ENCODE results near the gene FAHD2B.
"Not testable (repeated sequence)": the region's sequence is repeated elsewhere in the genome, so short reads cannot be mapped to it uniquely, and the experiment has no call there.

Gene FAHD2B, protein sequence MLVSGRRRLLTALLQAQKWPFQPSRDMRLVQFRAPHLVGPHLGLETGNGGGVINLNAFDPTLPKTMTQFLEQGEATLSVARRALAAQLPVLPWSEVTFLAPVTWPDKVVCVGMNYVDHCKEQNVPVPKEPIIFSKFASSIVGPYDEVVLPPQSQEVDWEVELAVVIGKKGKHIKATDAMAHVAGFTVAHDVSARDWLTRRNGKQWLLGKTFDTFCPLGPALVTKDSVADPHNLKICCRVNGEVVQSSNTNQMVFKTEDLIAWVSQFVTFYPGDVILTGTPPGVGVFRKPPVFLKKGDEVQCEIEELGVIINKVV

DNA sequence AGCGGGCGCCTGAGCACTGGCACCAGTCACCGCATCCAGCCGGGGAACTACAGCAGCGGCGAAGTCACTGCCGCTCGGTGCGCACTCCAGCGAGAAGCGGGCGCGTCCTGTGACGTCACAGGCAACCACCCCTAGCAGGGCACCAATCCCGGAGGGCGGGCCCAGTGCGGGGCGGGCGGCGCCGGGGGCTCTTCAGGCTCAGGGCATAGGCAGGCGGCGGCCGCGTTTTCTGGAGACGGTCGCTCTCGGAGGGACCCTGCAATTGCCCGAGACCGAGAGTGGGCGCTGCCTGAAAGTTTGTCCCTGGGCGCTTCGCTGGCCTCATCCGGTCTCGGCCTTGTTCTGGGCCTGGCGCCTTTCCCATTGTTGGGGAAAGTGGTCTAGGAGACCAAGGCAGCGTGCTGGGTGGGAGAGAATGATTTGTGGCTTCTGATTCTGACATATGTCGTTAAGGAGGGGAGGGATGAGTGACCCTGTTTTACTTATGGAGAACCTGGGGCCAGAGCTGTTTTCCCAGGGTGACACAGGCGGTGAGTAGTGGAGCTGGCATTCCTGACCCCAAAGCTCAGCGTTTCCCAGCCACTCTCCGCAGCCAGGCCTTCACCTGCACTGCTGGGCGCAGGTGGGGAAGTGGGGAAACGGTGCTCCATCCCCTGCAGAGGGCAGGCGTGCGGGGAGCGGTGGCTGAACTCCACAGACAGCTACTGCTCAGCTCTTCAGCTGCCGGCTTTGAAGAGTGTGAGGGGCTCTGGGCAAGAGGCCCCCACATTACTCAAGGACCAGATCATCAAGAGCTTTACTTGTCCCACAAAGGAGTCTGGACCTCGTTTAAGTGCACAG is at the start of gene FAHD2B:
Gene FAHD2B (minus strand): TSS at position 111 of the 840 bp plus-strand sequence. CDS start 3,176 bp downstream, outside the sequence.
- DNase-seq: peak in 1 of 2 experiments; percentile 3

DNA sequence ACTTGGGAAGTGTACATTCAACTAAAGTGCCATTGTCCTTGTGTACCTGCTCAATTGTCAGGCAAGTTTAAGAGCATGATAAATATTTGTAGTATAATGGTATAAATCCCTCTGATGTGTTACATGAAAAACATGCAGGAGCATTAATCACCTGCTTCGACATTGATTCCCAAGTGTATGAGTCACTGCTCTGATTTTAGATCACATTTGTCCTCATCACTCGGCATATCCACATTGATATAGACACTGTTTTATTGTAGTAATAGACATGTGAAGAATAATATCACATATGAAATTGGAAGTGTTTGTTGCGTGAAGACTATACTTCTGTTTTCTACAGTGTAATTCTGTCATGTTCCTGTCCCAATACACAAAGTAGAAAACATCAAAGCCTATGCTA is 49.3 kb upstream of the FAHD2B start:
- not testable (repeated sequence) for DNase-seq

DNA sequence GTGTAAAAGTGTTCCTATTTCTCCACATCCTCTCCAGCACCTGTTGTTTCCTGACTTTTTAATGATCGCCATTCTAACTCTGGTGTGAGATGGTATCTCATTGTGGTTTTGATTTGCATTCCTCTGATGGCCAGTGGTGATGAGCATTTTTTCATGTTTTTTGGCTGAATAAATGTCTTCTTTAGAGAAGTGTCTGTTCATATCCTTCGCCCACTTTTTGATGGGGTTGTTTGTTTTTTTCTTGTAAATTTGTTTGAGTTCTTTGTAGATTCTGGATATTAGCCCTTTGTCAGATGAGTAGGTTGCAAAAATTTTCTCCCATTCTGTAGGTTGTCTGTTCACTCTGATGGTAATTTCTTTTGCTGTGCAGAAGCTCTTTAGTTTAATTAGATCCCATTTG is 34.4 kb upstream of the FAHD2B start:
- not testable (repeated sequence) for DNase-seq

DNA sequence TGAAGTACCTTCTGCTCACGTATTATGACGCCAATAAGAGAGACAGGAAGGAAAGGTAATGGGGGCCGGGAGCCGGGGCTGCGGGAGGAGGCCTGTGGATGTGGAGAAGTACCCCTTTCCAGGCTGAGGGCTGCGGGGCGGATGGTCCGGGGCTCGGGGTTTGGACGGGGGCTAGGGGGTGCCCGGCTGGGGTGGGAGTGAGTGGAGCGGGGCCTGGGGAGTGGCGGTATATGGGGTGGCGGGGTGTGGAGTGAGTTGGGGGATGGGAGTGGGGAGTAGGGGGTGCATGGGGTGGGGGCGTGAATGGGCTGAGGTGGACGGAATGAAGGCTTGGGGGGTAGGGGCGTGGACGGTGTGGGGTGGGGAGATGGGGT is 19.2 kb upstream of the FAHD2B start:
- DNase-seq: not testable (repeated sequence)

DNA sequence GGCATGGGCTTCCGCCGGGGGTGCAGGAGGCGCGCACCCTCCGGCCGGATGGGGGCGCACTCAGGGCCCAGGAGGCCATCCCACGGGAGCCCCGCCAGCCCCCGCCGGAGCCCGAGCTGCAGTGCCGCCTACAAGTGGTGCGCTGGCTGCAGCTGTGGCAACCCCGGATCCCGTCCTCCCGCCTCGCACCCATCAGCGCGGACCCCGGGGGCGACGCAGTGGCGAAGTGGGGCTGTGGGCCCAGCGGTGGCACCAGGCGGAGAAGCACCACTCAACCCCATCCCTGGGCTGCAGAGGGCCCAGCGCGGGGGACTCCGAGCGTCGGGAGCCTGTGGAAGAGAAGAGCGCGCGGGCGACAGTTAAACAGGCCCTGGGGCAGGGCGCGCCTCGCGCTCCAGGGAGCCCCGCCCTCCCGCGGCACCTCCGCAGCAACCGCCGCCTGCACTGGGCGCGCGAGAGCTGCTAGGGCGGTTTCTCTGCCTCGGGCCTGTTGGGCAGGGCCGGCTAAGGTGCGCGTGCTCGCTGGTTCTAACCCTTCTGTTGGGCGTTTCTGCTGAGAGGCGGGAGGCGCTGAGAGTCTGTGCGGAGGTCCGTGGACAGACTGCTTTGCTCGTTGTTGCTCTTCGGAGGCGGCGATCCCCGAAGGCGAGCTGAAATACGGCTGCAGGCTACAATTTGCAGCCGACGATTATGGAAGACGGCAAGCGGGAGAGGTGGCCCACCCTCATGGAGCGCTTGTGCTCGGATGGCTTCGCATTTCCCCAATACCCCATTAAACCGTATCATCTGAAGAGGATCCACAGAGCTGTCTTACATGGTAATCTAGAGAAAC is 18.6 kb upstream of the FAHD2B start, which contains the start of gene ANKRD36:
Gene ANKRD36 (plus strand): TSS at position 104 of the 832 bp plus-strand sequence. CDS start 587 bp downstream, at position 691.
- DNase-seq: not testable (repeated sequence)

DNA sequence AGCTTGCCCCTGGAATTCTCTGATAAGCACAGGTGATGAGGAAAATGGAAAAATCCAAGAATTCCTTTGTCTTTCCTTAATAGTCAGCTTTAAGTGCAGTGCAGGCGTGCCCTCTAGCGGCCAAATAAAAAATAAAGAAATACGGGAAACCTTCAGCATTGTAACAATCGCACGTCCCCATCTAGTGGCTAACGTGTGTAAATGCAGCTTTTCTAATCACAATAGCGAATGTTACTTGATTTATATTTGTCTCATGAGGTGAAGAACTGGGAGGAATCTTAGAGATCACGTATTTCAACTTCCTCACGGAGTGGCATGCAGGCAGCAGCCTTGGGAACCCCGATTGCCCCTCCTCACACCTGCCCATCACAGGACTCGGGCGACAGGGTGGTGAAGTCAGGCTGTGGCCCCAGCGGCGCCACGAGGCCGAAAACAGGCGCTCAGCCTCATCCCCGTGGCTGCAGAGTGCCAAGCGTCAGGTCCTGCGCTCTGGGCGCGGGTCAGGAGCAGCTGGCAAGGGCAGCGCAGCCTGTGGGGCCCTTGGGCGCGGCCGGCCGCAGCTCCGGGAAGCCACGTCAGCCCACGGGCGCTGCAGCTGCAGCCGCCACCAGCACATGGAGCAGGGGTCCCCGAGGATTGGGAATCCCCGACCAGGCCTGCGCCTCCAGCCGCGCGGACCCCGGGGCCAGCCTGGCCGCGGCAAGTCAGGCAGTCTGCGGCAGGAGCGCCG is 17.8 kb upstream of the FAHD2B start:
- DNase-seq: not testable (repeated sequence)

DNA sequence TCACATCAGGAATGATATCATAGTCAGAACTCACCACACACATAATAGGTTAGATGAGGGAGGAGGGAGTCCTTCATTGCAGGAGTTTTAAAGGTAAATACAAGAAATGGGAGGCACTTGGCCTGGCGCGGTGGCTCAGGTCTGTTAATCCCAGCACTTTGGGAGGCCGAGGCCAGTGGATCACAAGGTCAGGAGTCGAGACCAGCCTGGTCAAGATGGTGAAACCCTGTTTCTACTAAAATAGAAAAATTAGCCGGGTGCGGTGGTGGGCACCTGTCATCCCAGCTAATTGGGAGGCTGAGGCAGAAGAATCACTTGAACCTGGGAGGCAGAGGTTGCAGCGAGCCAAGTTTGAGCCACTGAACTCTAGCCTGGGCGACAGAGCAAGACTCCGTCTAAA is 16.6 kb upstream of the FAHD2B start:
- not testable (repeated sequence) for DNase-seq

DNA sequence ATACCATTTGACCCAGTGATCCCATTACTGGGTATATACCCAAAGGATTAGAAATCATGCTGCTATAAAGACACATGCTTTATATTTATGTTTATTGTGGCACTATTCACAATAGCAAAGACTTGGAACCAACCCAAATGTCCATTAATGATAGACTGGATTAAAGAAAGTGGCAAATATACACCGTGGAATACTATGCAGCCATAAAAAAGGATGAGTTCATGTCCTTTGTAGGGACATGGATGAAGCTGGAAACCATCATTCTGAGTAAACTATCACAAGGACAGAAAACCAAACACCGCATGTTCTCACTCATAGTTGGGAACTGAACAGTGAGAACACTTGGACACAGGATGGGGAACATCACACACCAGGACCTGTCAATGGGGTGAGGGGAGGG is 12.2 kb upstream of the FAHD2B start:
- not testable (repeated sequence) for DNase-seq

DNA sequence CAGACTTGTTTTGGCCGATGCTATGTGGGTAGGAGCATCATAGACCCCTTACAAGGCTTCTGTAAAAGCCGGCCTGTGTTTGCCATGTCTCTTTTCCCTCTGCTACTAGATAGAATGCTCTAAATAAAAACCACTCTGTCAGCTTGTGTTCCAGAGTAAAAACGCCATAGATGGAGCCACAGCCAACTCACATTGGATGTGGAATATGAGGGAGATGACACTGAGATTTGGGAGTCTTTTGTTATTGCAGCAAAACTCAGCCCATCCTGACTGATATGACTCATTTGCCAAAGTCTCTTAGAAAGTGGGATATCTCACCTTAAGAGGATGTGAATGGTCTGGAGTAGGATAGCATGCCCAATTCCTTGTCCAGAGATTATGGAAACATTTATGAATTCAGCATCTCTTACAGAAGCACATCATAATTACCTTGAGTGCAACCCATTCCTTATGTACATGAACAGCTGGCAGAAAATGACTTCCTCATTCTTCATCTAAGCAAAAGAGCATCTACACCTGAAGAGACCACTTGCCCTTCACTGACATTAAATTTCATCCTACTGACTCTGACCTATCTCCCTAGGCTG is 4.2 kb upstream of the FAHD2B start:
- DNase-seq: not testable (repeated sequence)

DNA sequence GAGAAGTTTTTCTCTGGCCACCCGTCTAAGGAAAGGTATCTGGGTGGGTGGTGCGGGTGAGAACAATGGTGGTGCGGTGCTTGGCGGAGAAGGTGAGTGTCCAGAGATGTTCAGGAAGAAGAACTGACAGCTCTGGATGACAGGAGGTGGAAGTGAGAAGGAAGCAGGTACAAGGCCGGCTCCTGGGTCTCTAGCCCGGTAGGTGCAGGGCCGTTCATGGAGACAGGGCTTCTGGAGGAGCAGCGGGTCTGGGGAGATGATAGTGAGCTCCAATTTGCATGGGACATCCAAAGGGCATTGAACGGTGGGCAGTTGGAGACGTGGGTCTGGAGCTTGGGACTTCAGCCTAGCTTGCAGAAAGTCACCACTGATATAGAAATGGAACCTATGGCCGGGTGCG is 979 bp upstream of the FAHD2B start:
- DNase-seq: no peak

DNA sequence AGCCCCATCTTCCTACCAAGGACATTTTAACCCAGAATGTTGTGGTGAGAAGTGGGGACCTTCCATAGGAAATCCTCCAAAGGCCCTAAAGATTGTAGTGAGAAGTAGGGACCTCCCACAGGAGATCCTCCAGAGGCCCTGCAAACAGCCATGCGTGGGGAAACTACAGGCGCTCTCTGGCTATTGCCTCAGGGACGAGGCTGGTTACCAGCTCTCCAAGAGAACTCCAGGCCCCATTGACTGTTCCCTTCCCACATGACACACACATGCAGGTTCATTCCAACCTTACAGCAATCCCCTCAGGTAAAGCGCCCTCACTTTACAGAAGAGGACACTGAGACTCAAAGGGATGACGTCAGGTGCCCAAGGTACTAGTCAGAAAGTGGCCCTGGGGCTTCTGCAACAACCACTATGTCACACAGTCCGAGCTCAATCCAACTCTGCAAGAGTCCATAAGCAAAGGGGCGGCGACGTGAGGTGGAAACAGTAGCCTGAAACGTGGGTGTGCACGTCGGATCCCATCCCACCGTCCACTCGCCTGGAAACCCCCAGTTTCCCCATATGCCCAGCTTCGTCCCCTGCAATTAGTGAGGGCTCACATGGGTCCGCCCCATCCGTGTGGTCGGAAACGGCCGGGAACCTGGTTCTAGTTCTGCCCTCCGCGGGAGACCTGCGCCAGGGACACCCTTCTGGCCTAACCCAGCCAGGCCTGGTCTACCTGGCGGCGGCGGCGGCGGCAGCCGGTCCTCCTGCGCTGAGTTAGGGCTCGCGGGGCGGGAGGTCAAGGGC is 505 bp downstream of the FAHD2B start:
- DNase-seq: not testable (repeated sequence)

DNA sequence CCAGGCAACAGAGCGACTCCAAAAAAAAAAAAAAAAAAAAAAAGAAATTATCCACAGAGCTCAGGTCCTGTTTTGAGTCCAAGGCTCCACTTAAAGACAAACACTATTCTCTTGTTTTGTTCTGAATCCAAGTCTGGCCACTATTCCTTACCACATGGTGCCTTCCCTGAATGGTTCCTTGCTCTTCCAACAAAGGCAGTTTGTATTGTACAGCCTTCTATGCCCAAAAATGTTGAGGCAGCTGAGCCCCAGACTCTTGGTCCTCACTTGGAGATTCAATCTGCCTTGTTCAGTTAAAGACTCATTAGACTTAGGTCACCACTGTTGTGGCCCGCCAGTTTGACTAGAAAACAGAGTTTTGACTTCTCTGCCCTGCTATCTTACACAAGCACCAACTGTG is 1.7 kb downstream of the FAHD2B start:
- DNase-seq: not testable (repeated sequence)

DNA sequence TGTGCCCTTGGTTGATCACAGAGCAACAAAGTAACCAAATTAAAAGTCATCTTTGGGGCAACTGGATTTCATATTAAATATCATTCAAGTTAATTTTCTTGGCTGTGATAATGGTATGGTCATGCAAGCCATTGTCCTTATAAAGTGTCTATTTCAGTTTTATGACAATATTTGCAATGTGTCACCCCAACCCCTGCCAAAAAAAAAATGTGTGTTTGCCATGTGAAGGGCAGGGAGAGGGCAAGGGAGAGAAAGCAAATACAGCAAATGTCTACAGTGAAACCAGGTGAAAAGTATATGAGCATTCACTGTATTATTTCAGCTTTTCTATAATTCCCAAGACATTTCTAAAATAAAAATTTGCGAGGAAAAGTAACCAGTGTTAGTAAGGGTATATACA is 6.0 kb downstream of the FAHD2B start:
- not testable (repeated sequence) for DNase-seq

DNA sequence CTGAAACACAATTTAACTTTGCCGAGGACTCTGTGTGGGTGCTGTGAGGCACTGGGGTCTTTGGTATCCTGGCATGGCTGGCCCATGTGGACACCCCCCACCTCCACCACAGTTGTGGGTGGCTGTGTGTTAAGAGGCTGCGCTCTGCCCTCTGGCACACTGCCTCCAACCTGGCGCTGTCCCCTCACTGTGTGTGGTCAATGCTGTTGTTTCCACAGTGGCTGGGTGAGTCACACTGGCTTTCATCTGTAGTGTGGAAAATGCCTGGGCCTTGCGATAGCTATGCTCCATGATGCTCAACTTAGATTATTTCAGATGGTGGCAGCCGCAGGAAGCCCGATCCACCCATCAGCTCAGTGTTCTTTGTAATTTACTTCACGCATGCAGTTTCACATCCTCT is 9.6 kb downstream of the FAHD2B start:
- not testable (repeated sequence) for DNase-seq

DNA sequence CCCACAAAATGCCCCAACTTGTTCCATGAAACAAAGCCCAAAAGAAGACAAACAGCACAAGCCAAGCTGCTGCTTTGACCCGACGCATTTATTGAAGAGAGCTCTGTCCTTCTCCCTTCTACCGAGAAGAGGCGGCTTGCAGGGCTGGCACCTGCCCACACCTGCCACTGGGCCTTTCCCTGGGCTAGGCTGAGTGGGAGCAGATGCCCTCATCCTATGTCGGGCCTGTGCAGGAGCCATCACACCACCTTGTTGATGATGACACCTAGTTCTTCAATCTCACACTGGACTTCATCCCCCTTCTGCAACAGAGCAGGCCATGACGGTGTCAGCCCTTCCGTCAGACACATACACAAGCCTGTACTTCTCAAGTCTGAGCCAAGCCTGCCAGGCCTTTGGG is 11.2 kb downstream of the FAHD2B start:
- not testable (repeated sequence) for DNase-seq

DNA sequence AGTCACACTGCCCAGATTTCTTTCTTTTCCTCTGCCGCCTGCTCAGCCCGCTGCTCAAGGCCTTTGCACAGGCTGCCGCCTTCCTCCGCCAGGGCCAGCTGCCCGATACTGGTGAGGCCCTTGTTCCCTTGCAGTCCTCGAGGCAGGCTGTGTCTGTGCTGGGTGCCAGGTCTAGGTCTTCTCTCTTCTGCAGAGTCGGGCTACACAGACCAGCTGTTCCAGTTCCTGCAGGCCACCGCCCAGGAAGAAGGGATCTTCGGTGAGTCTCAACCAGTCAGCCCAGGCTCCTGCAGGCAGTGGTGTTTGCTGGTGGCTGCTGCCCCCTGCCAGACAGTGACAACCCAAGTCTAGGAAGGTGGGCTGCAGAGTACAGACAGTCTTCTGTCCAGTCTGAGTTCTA is 12.5 kb downstream of the FAHD2B start:
- not testable (repeated sequence) for DNase-seq

DNA sequence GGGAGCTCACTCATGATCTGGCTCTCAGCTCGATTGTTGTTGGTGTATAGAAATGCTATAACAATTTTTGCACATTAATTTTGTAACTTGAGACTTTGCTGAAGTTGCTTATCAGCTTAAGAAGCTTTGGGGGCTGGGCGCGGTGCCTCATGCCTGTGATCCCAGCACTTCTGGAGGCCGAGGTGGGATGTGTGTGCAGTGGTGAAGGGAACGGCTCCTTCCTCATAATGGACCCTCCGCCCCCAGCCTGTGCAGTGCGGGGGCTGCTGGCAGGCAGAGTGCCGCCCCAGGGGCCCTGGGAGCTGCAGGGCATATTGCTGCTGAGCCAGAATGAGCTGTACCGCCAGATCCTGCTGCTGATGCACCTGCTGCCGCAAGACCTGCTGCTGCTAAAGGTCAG is 13.8 kb downstream of the FAHD2B start:
- not testable (repeated sequence) for DNase-seq

DNA sequence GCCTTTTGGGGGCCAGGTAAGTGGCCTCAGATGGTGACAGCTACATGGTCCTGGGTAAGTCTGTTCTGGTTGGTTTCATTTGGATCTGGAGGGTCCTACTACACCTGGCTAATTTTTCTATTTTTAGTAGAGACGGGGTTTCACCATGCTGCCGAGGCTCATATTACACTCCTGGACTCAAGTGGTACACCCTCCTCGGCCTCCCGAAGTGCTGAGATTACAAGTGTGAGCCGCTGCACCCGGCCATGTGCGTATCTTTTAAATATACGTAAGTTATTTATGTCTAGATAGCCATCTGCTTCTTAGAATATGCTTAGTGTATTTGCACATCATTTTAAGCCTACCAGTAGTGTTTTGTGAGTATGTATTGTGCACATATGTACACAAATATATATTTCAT is 17.5 kb downstream of the FAHD2B start:
- DNase-seq: peak in 1 of 2 experiments; percentile 30

DNA sequence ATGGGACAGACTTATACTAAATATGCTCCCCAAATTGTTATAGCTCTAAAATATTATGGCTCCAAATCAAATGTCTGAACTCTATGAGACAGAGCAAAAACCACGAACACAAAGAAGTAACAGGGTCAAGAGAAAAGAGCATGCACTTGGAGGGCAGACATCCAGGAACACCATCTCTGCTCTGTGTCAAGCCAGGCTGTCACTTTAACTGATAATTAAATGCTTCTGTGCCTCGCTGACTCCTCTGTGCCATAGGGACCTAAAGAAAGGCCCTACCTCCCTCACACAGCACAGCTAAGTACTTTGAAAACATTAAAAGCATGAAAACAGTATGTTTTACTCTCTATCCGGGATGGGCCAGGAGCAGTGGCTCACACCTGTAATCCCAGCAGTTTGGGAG is 23.8 kb downstream of the FAHD2B start:
- DNase-seq: not testable (repeated sequence)

DNA sequence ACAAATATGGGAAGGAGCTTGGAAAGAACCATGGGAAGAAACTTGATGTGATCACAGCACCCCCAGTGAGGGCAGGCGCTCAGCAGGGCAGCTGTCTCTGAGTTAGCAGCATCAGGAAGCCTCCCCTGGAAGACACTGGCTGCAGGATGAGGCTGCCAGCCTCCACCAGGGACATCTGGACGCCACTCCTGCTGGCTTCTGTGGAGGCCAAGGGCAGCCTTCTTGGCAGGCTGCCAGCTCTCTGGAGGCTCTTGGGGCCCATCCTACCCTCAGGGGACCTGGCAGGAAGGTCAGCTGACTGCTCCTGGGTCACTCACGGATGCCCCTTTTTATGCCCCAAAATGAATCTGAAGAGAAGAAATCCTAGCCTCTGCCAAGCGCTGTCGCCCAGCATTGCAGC is 26.0 kb downstream of the FAHD2B start:
- DNase-seq: not testable (repeated sequence)

DNA sequence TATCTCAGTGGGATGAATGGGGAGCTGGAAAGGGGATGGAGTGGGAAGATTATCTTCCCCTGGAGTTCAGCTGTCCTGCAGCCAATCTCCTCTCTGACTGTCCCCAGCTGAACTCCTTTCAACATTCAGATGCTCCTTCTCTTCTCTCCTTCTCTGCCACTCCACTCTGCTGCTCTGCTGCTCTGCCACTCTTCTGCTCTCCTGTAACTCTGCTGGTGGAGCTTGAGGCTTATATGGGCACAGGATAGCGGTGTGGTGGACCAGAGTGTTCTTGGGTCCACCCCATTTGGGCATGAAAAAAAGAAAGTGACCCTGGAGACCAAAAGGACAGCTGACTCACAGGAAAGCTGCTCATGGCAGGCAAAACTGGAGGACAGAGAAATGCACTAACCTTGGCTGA is 26.6 kb downstream of the FAHD2B start:
- DNase-seq: no peak
